ENCODE data around the gene CYP2B6.
"Not testable (repeated sequence)": the region's sequence is repeated elsewhere in the genome, so short reads cannot be mapped to it uniquely, and the experiment has no call there.

Gene CYP2B6

GRCh38 chr19:41031916-41032315, 40.8 kb downstream of the CYP2B6 start:
- no peak for DNase-seq (ENCODE audit: low read depth)

DNA sequence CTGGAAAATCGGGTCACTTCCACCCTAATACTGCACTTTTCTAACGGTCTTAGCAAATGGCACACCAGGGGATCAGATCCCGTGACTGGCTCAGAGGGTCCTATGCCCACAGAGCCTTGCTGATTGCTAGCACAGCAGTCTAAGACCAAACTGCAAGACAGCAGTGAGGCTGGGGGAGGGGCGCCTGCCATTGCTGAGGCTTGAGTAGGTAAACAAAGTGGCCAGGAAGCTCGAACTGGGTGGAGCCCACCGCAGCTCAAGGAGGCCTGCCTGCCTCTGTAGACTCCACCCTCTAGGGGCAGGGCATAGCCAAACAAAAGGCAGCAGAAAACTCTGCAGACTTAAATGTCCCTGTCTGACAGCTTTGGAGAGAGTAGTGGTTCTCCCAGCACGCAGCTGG, 42.2 kb downstream of the CYP2B6 start:
- not testable (repeated sequence) for DNase-seq (ENCODE audit: low read depth)

- DNase-seq (ENCODE audit: low read depth) = no peak
Measured at GRCh38 chr19:41039806-41040205, 48.7 kb downstream of the CYP2B6 start.

GRCh38 chr19:41045095-41045494, 54.0 kb downstream of the CYP2B6 start:
- DNase-seq (ENCODE audit: low read depth) = not testable (repeated sequence)

DNA sequence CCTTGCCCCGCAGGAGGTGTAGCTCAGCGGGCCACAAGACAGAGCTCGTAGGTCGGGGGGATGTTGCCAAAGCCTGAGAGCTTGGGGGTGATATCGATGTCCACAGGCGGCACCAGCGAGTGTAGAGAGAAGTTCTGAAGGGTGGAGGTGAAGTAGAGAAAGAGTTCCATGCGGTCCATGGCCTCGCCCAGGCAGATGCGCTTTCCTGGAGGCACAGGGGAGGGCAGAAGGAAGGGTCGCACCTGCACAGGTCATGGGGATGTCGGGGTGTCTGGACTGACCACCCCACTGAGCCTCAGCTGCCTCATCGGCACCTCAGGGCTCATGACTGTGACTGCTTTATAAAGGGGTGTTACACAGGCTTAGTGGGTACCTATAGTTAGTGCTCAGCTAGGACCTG, 59.3 kb downstream of the CYP2B6 start:
- DNase-seq (ENCODE audit: low read depth) = no peak

DNA sequence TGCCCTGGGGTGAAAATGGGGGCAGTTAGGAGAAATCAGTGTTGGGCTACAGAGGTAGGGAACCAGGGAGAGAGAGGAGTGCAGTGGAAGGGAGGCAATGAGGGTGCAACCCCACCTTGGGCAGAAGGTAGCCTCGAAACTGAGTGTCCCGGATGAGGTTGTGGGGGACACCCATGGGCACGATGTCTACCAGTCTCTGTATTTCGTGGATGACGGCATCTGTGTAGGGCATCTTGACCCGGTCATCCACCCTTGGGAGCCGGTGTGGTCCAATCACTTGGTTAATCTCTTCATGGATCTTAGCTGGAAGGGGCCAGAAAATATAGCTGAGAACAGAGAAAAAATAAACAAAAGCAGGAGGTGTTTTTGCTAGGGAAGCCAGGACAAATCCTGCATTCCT, 61.1 kb downstream of the CYP2B6 start:
- not testable (repeated sequence) for DNase-seq (ENCODE audit: low read depth)

GRCh38 chr19:41053331-41053730, 62.2 kb downstream of the CYP2B6 start:
- DNase-seq (ENCODE audit: low read depth) = not testable (repeated sequence)

DNA sequence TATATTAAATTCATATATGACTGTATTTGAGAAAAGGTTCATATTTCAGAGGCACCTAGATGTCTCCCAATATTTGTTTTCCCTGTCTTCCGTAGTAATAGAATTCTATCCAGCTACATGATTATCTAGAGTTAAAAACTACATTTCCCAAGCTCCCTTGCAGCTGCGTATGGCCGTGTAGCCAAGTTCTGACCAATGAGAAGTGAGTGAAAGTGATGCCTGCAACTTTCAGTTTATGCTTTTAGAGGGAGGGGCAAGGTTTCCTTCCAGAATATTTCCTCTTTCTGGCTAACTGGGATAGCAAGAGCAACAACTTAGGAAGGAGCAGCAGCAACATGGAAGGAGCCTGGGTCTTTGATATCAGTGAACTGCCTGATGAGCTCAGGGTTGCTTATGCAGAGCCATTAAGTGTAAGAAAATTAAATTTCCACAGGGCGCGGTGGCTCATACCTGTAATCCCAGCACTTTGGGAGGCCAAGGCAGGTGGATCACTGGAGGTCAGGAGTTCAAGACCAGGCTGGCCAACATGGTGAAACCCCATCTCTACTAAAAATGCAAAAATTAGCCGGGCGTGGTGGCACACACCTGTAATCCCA, 74.0 kb downstream of the CYP2B6 start:
- DNase-seq (ENCODE audit: low read depth) = no peak

All from stimulated activated CD8-positive, alpha-beta memory T cell treated with anti-CD3 and anti-CD28 coated beads, Interleukin-15, amount 100 ng/mL, for 24 hours (primary cell).